ENCODE results near the gene CFAP161.

CFAP161 gene

DNA sequence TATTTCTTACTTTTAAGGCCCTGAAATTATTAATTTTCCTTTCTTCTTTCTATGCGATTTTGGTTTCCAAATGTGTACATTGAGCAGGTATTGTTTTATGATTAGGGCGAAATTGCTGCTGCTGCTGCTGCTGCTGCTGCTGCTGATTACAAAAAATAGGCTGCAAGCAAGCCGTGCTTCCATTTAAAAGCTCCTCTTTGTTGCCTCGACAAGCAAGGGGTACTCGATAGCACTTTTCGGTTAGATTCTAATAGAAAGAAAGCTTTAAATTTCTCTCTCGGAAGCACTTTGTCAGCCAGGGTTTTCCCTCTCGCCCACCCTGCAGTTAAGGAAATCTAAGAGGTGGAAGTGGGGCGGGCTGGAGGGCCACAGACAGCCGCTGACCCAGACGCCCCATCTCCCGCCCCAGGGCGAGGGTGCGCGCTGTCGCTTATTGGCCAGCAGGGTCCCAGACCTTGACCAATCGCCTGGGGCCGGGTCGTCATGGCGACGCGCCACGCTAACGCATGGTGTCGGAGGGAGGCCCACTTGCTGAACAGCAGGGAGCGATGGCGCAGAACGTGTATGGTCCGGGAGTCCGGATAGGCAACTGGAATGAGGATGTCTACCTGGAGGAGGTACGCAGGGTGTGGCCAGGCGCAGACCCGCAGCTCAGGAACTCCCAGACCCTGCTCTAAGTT lies at the start of gene CFAP161:
TSS of gene CFAP161 (plus strand) at position 489 of the 680 bp plus-strand sequence. CDS start at position 549, 60 bp downstream.
- DNase-seq: peak; percentile 26

DNA sequence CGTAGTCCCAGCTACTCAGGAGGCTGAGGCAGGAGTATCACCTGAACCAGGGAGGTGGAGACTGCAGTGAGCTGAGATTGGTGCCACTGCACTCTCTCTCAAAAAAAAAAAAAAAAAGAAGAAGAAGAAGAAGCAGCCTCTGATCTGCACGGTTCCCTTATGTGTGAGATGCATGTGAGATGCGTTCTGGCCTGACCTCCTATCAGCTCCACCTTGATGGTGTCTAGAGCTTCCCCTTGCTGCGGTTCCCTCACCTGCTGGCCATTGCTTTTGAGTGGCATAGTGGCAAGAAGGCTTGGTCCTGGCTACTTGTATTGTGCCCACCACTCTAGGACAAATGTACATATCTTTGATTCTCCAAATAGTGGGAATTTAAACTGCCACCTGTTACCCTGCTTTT lies 49.4 kb upstream of the CFAP161 start:
- DNase-seq: no peak

- no peak for DNase-seq
Measured at GRCh38 chr15:81085213-81085612, 48.9 kb upstream of the CFAP161 start.

GRCh38 chr15:81085898-81086297 lies 48.2 kb upstream of the CFAP161 start:
- DNase-seq: no peak

GRCh38 chr15:81087066-81087465 lies 47.0 kb upstream of the CFAP161 start:
- no peak for DNase-seq

- DNase-seq: no peak
Measured at GRCh38 chr15:81087694-81088093, 46.4 kb upstream of the CFAP161 start.

GRCh38 chr15:81088470-81089013 lies 45.5 kb upstream of the CFAP161 start:
- DNase-seq: no peak

GRCh38 chr15:81091889-81092558 lies 42.0 kb upstream of the CFAP161 start:
- DNase-seq: no peak

DNA sequence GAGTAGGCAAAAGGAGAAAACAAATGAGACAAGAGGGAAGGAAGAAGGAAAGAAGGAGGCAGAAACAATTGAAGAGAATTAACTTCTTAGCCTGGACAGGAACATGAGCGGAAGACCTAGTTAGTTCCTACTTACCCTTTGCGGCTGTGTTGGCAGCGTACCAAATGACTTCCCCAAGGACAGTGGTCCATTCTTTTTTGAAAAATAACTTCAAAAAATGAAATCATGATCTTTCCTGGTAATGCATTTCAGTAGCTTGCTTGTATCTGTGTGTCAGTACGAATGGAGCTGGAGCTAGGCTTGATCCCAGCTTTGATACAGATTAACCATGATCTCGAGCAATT lies 41.5 kb upstream of the CFAP161 start:
- no peak for DNase-seq

- DNase-seq: no peak
Measured at GRCh38 chr15:81093961-81094360, 40.1 kb upstream of the CFAP161 start.

GRCh38 chr15:81095690-81096365 lies 38.2 kb upstream of the CFAP161 start:
- DNase-seq: no peak

- DNase-seq: no peak
Measured at GRCh38 chr15:81096398-81096797, 37.7 kb upstream of the CFAP161 start.

- no peak for DNase-seq
Measured at GRCh38 chr15:81097116-81097889, 36.8 kb upstream of the CFAP161 start.

DNA sequence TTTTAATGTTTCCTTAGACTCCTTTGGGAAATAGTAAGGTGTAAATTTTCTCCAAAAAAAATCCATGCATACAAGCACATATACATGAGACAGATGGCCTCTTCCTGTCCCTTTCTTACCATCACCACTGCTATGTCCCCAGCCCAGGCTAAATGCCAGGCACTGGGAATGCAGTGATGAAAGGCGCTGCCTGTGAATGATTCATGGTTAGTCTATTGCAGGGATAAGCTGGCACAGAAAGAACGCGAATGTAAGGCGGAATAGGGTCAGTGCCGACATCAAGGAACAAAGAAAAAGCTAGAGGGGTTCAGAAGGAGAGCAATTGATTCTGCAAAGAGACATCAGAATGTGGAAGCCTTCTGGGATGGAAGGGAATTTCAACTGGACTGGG lies 36.2 kb upstream of the CFAP161 start:
- no peak for DNase-seq

GRCh38 chr15:81098349-81098748 lies 35.7 kb upstream of the CFAP161 start:
- DNase-seq: no peak

DNA sequence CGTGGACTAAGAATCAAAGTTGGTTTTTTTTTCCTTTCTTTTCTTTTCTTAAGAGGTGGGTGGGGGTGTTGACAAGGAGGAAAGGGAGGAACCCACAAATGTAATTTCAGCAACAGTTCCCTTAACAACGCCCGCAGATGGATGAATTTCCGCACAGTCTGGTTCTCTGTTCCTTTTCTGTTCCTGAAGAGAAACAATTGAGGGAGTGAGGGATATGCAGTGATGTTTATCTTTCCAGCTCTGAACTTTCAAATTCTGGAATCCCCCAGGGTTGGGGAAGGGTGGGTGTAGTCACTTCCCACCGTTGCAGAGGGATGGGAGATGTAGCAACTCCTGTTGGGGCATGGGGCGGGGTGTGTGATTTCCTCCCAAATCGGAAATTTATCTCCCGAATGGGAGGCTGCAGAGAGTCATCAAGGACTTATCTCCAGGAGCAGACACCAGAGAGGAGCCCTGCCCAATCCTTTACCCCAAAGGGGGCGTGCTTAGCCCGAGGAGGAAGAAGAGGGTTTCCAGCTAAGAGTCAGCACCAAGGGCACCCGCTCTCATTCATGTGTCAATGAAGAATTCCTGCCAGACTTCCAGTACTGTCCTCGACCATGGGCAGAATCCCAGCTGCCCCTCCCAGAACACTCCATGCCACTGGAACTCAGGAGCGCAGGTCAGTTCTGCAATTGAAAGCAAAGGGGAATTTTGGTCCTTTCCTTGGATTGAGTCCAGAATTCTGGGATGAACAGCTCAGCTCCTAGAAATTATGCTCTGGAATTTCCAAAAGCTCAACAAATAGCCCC lies 35.0 kb upstream of the CFAP161 start:
- peak; percentile 21 for DNase-seq

GRCh38 chr15:81101894-81102815 lies 31.9 kb upstream of the CFAP161 start:
- no peak for DNase-seq

- no peak for DNase-seq
Measured at GRCh38 chr15:81103857-81104256, 30.2 kb upstream of the CFAP161 start.

DNA sequence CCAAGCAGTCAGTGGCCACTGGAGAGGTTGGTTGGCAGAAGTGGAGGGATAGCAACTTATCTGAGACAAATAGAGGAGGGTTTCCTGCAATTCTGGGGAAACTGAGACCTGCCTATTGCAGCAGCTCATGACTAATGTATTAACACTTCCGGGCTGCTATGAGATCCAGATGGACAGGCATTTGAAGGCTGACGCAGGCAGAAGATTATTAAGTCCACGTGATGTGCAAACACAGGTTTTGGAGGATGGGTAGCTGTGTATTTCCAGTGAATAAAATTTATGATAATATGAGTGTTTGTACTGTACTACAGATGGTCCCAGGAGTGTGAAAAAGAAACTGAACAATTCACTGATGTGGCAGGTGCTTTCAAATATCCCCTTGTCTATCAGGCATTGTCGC lies 28.5 kb upstream of the CFAP161 start:
- no peak for DNase-seq

GRCh38 chr15:81106560-81106959 lies 27.5 kb upstream of the CFAP161 start:
- peak; percentile 34 for DNase-seq

- DNase-seq: no peak
Measured at GRCh38 chr15:81107889-81108288, 26.2 kb upstream of the CFAP161 start.
